C4-2B (cell line): ENCODE results near the gene TRDMT1.

Source experiments
- CTCF ChIP-seq: fragments of 450-650 bp; conservative IDR thresholded peaks from 2 replicates; pipeline ENCODE4 v1.5.1; 2017; ENCODE audit warnings: mild to moderate bottlenecking
- ZFX ChIP-seq: fragments of 450-650 bp; IDR thresholded peaks from 2 replicates; pipeline ENCODE4 v1.6.1; 2017

GRCh38 chr10:17232276-17232960 lies 30.9 kb upstream of the TRDMT1 start:
- TF ChIP-seq CTCF (no peak), ZFX (no peak)
